Activated CD4-positive, alpha-beta memory T cell treated with anti-CD3 and anti-CD28 coated beads, Interleukin-2, amount 10 ng/mL, durations not matched to agents 7 days and 5 days (primary cell): ENCODE results near the gene MRAS. TPM values are rescaled to one million over a fixed set of nuclear protein-coding genes. Genes with fewer than 3 reads are reported as not detected.
"Not testable (repeated sequence)": the region's sequence is repeated elsewhere in the genome, so short reads cannot be mapped to it uniquely, and the experiment has no call there.

Experiments used
- CTCF ChIA-PET: fragments of 350-600 bp; sonication (Branson Sonifier 250); formaldehyde crosslinking; loops from one replicate; lab custom pipeline; 2021; ENCODE audit warnings: antibody characterized with exemption, inconsistent platforms; lab: Charles Lee
- POLR2A ChIA-PET: fragments of 350-600 bp; sonication (Branson Sonifier 250); formaldehyde crosslinking; loops from one replicate; lab custom pipeline; 2021; ENCODE audit warnings: antibody characterized with exemption; lab: Charles Lee
- DNase-seq: peaks from one replicate; pipeline ENCODE4 v3.0.0-alpha.2; 2020
- H3K27ac Mint-ChIP-seq: one replicate; pipeline ENCODE4 v1.8.0; 2021; ENCODE audit warnings: mild to moderate bottlenecking, mixed read lengths
- H3K27me3 Mint-ChIP-seq: one replicate; pipeline ENCODE4 v1.8.0; 2021; ENCODE audit warnings: mixed read lengths
- H3K36me3 Mint-ChIP-seq: one replicate; pipeline ENCODE4 v1.8.0; 2021; ENCODE audit warnings: low read depth, mixed read lengths
- H3K4me1 Mint-ChIP-seq: one replicate; pipeline ENCODE4 v1.8.0; 2021; ENCODE audit warnings: mixed read lengths
- H3K4me3 Mint-ChIP-seq: one replicate; pipeline ENCODE4 v1.8.0; 2021; ENCODE audit warnings: mild to moderate bottlenecking, mixed read lengths
- H3K9me3 Mint-ChIP-seq: one replicate; pipeline ENCODE4 v1.8.0; 2021; ENCODE audit warnings: mixed read lengths
- total RNA-seq, 2 experiments: library from RNA; stranded (reverse); gene quantifications; one replicate each; pipeline ENCODE4 v1.2.3, GENCODE V29; 2021

Gene MRAS
- total RNA-seq, 2 experiments from 2014 or later: not detected

DNA sequence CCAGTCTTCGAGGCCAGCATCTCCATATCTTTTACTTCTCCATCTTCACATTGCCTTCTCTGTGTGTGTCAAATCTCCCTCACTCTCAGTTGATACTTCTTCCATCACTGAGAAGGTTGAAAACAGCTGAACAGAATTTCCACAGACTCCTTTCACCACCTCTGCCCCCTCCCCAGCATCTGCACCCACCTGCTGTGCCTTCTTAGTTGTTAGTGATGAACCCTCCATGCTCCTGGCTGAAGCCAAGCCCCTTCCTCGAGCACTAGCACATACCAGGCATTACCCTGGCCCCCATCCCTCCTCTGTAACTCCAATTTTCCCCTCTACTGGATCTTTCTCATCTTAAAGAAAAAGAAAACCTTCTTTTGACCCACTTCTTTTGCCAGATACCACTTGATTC, 58.2 kb downstream of the MRAS start:
- Mint-ChIP-seq H3K4me1 (peaks cover 2% of the 10 kb centered on the region), H3K36me3 (no peaks in the 10 kb centered on the region), H3K27ac (no peak overlapping the region), H3K4me3 (no peak overlapping the region), H3K27me3 (peaks cover 22% of the 10 kb centered on the region), H3K9me3 (no peaks in the 10 kb centered on the region)
- POLR2A ChIA-PET: no interaction called here
- CTCF ChIA-PET: no interaction called here
- no peak for DNase-seq

DNA sequence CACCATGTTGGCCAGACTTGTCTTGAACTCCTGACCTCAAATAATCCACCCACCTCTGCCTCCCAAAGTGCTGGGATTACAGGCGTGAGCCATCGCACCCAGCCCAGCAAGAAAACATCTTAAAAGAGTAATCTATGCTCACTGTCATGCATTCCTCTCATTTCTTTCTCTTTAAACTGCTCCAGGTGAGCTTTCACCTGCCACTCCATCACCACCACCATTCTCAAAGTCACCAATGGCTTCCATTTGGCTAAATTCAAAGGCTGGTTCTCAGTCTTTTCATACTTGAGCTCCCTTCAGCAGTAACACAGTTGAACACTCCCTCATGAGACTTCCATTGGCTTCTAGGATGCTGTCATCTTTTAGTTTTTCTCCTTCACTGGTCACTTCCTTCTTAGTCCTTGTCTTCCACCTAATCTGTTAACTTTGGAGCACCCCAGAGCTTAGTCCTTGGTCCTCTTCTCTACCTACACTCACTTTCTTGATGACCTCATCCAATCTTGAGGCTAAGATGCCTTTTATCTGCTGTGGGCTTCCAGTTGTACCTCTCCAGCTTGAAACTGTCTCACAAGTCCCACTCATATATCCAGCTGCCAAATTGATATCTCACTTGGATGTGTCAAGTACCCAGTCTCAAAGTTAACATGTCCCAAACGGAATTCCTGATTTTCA, 59.0 kb downstream of the MRAS start:
- DNase-seq: no peak
- Mint-ChIP-seq H3K9me3 (no peaks in the 10 kb centered on the region), H3K4me1 (peaks cover 2% of the 10 kb centered on the region), H3K36me3 (no peaks in the 10 kb centered on the region), H3K4me3 (no peak overlapping the region), H3K27me3 (peaks cover 22% of the 10 kb centered on the region), H3K27ac (no peak overlapping the region)
- ChIA-PET POLR2A (no interaction called here), CTCF (interaction anchor here (1.6 to 2.8 kb wide), 2 partner anchors 10 to 516 kb away, joined by 4 to 13 read pairs; no protein-coding TSS in a partner anchor)

DNA sequence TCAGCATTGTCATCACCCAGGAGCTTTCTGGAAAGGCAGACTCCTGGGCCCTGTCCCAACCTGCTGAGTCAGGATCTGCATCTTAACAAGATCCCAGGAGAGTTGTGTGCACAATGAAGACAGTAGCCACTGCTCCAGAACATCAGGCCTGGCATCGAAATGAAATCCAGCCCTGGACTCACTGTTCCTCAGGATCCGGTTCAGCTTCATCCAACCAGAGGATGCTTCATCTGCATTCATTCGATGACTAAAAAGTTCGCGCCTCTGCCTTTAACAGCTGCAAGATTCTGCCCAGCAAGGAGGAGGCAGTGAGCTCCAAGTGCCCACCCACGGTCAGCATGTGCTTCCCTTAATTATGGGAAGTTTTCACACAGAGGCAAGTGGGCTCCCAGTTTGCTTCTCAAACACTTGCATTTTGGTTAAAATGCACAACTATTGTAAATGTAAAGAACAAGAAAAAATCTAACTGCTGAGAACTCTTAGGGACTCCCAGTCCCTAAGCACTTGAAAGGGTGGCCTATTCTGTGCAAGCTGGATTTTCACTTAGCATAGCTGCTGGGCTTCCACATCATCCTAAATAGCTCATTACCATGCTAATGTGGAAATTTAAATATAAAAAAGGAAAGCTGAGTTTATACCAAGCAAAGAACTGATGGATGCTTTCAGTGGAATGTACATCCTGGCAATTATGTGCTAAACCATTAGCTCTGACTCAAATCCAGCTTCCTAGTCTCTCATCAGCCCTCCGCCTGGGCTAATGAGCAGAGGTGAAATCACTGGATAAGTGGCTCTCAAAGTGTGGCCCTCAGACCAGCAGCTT, 60.6 kb downstream of the MRAS start:
- ChIA-PET CTCF (interaction anchor here (1.2 to 2.8 kb wide), 3 partner anchors 8 to 515 kb away, joined by 3 to 13 read pairs (median 4); no protein-coding TSS in a partner anchor), POLR2A (no interaction called here)
- Mint-ChIP-seq H3K27me3 (peaks cover 20% of the 10 kb centered on the region), H3K4me1 (peaks cover 2% of the 10 kb centered on the region), H3K27ac (no peak overlapping the region), H3K36me3 (no peaks in the 10 kb centered on the region), H3K9me3 (no peaks in the 10 kb centered on the region), H3K4me3 (no peak overlapping the region)
- no peak for DNase-seq

DNA sequence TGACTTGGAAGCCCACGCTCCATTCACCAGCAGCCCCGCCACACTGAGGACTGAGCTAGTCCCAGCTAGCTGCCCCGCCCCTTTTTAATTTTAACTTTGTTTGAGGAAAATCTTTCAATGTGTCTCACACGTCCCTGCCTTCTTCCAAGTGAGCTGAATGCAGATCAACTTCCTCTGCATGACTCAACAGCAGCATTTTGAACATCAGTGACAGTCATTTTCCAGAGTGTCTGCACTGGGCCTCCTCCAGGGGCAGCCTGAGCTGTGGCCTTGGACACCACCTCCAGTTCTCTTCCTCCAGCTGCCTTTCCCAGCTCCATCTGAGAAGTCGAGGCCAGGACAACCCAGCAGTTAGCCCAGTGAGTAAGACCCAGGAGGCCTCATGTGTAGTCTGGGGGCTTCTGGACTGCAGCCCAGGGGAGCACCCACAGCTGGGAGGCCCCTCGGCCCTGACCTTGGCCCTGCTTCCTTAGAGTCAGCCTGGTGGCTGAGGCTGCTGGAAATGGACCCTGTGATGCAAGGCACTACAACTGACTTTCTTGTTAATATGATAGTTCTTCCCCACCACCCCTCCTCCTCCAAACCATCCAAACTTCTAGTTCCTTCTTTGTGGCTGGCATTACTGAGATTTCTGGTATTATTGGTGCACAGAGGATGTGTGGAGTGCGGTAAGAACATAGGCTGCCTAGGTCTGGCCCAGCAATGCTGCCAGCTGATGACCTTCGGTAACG, 64.6 kb downstream of the MRAS start:
- DNase-seq: no peak
- ChIA-PET CTCF (interaction anchor here (1.4 to 1.7 kb wide), 2 partner anchors 66 to 182 kb away, joined by 5 read pairs; partner anchors contain the start of gene CEP70), POLR2A (interaction anchor here (0.8 kb wide), 1 partner anchor 100 kb away, joined by 3 read pairs; no protein-coding TSS in a partner anchor)
- Mint-ChIP-seq H3K4me1 (peaks cover 4% of the 10 kb centered on the region), H3K27ac (no peak overlapping the region), H3K4me3 (no peak overlapping the region), H3K36me3 (no peaks in the 10 kb centered on the region), H3K27me3 (peaks cover 13% of the 10 kb centered on the region), H3K9me3 (no peaks in the 10 kb centered on the region)

DNA sequence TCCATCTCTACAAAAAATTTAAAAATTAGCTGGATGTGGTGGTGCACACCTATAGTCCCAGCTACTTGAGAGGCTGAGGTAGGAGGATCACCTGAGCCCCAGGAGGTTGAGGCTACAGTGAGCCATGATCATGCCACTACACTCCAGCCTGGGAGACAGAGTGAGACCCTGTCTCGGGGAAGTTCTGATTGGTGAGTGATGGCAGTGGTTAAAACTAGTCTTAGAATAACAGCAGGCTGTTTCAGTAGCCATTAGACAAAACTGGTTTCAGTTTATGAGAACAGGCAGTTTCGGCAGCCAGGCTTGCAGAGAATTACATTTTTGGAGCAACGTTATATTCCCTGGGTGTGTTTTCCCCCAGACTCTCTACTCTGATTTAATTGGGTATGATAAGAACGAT, 67.9 kb downstream of the MRAS start:
- H3K9me3 Mint-ChIP-seq, H3K36me3 Mint-ChIP-seq, H3K4me1 Mint-ChIP-seq, H3K27ac Mint-ChIP-seq, DNase-seq, H3K4me3 Mint-ChIP-seq, POLR2A ChIA-PET: not testable (repeated sequence)
- CTCF ChIA-PET: interaction anchor here (1.5 to 2.1 kb wide), 3 partner anchors 8 to 507 kb away, joined by 4 to 13 read pairs (median 5); partner anchors contain the start of gene ESYT3
- peaks cover 15% of the 10 kb centered on the region for H3K27me3 Mint-ChIP-seq

DNA sequence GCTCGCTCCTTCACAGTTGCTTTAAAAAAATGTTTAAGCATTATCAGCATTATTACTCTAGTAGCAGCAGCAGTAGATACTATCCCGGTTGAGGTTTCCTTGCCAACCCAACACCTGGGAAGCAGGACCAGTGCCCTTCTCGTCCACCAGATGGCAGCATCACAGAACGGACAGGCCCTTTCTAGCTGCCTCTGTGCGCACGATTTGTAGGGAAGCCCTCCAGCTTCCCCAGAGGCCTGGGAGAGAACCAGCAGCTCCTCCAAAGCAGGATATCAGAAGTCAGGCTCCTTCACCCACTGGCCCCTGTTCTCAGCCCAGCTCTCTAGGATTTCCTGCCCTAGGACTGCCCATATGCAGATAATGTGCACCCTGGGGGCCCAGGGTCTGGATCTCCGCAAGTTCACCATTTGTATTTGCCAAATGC, 69.2 kb downstream of the MRAS start:
- H3K36me3 Mint-ChIP-seq: no peaks in the 10 kb centered on the region
- ChIA-PET CTCF (interaction anchor here (0.6 to 2.2 kb wide), 24 partner anchors 9 to 935 kb away, joined by 3 to 18 read pairs (median 4); partner anchors contain the start of genes CEP70 and ESYT3), POLR2A (no interaction called here)
- DNase-seq: peak; percentile 66
- no peaks in the 10 kb centered on the region for H3K9me3 Mint-ChIP-seq
- H3K4me3 Mint-ChIP-seq: no peak overlapping the region
- H3K27ac Mint-ChIP-seq: no peak overlapping the region
- H3K4me1 Mint-ChIP-seq: peaks cover 1% of the 10 kb centered on the region
- H3K27me3 Mint-ChIP-seq: peaks cover 20% of the 10 kb centered on the region

DNA sequence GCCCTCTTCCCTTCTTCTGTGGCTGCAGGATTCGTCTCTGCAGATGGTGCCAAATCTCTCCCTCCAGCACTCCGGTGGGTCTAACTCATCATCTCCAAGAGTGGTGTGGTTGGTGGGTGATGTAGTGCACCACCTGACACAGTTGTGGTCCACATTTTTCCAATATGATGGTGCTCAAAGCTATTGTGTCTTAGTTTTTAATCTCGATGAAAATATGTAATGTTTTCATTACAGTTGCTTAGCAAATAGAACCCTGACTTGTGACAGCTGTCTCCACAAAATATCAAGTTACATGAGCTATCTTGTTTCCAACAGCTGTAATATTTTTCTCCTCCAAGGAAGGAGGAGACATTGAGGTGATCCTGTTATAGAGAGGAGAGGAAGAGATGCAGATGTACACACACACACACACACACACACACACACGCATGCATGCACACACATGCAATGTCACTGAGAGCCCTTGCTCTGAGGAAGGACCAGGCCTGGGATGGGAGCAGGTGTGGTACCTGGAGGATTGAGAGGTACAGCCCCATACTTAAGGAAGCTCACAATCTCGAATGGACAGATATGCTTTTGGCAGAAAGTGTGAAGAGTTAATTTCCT, 70.3 kb downstream of the MRAS start:
- H3K27ac Mint-ChIP-seq: no peak overlapping the region
- ChIA-PET CTCF (interaction anchor here (0.6 to 2.2 kb wide), 15 partner anchors 8 to 505 kb away, joined by 3 to 18 read pairs (median 3); partner anchors contain the start of genes ARMC8 and ESYT3), POLR2A (interaction anchor here (1.5 kb wide), 1 partner anchor 16 kb away, joined by 3 read pairs; the partner anchor contains the start of gene ESYT3)
- H3K4me1 Mint-ChIP-seq: peaks cover 1% of the 10 kb centered on the region
- H3K4me3 Mint-ChIP-seq: no peak overlapping the region
- H3K36me3 Mint-ChIP-seq: no peaks in the 10 kb centered on the region
- no peak for DNase-seq
- peaks cover 20% of the 10 kb centered on the region for H3K27me3 Mint-ChIP-seq
- no peaks in the 10 kb centered on the region for H3K9me3 Mint-ChIP-seq

DNA sequence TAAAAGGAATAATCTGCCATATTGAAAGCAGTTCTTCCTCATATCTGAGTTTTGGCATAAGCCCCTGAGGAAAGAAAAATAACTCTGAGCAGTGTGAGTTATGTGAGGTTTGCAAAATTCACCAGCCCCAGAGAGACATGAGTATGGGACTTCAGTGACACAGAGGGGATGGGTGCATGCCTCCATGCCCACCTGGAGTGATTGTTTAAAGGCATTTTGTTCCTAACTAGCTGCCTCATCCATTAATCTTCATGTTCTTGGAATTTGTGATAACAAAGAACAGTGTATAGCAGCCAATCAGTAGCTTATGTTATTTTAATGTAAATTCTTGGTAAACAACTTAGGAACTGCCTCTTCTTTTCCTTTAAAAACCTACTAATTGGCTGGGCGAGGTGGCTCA, 74.9 kb downstream of the MRAS start:
- Mint-ChIP-seq H3K9me3 (no peaks in the 10 kb centered on the region), H3K4me3 (no peak overlapping the region), H3K4me1 (no peaks in the 10 kb centered on the region), H3K27me3 (peaks cover 11% of the 10 kb centered on the region), H3K27ac (no peak overlapping the region), H3K36me3 (no peaks in the 10 kb centered on the region)
- CTCF ChIA-PET: no interaction called here
- POLR2A ChIA-PET: no interaction called here
- DNase-seq: no peak

DNA sequence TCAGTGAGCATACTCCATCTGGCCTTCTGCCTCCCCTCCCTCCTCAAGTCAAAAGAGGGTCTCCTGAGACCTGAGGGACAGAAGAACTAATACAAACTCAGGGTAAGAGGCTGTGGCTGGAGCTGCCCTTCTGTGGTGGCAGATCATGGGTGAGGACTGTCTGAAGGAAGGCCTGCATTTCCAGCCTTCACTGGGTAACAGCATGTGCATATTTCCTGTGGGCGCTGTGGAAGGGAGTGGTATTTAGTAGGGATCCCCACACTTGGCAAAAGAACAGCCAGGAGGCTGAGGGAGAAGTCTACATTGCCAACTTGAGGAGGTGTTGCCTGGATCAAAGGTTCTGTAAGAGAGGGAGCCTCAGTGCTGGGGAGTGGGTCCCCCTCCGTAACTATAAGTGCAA, 75.9 kb downstream of the MRAS start:
- Mint-ChIP-seq H3K27ac (no peak overlapping the region), H3K4me3 (no peak overlapping the region), H3K9me3 (no peaks in the 10 kb centered on the region), H3K36me3 (no peaks in the 10 kb centered on the region), H3K27me3 (peaks cover 16% of the 10 kb centered on the region), H3K4me1 (no peaks in the 10 kb centered on the region)
- no peak for DNase-seq
- POLR2A ChIA-PET: no interaction called here
- CTCF ChIA-PET: no interaction called here

DNA sequence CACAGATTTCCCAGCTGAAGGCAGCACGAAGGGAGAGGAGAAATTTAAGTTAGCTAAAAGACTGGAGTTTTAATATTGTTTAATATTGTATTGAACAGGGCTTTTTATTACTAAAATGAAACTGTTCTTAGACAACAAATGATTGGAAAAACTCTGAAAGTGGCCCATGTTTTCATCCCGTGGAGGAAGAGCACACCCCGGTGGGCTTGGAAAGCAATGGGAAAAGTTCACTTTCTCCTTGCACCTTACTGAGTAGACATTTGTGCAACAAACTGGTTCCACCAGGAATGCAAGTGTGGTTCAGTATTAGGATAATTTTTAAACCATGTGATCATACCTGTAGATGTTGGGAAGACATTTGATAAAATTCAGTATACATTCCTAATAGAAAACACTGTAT, 77.8 kb downstream of the MRAS start:
- Mint-ChIP-seq H3K27me3 (peaks cover 17% of the 10 kb centered on the region), H3K36me3 (no peaks in the 10 kb centered on the region), H3K27ac (no peak overlapping the region), H3K4me3 (no peak overlapping the region), H3K9me3 (no peaks in the 10 kb centered on the region), H3K4me1 (no peaks in the 10 kb centered on the region)
- CTCF ChIA-PET: interaction anchor here (1.4 kb wide), 1 partner anchor 9 kb away, joined by 4 read pairs; no protein-coding TSS in a partner anchor
- DNase-seq: no peak
- POLR2A ChIA-PET: no interaction called here

DNA sequence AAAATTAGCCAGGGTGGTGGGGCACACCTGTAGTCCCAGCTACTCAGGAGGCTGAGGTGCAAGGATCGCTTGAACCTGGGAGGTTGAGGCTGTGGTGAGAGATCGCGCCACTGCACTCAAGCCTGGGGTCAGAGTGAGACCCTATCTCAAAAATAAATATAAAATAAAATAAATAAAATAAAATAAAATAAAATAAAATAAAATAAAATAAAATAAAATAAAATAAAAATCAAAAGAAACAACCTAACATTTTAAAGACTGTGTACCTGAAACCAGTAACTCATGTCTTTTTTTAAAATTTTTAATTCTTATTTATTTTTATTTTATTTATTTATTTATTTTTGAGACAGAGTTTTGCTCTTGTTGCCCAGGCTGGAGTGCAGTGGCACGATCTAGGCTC, 78.4 kb downstream of the MRAS start:
- H3K4me3 Mint-ChIP-seq, DNase-seq, H3K27ac Mint-ChIP-seq, POLR2A ChIA-PET, H3K4me1 Mint-ChIP-seq, H3K36me3 Mint-ChIP-seq, H3K9me3 Mint-ChIP-seq: not testable (repeated sequence)
- H3K27me3 Mint-ChIP-seq: peaks cover 17% of the 10 kb centered on the region
- CTCF ChIA-PET: interaction anchor here (1.4 kb wide), 1 partner anchor 9 kb away, joined by 4 read pairs; no protein-coding TSS in a partner anchor

DNA sequence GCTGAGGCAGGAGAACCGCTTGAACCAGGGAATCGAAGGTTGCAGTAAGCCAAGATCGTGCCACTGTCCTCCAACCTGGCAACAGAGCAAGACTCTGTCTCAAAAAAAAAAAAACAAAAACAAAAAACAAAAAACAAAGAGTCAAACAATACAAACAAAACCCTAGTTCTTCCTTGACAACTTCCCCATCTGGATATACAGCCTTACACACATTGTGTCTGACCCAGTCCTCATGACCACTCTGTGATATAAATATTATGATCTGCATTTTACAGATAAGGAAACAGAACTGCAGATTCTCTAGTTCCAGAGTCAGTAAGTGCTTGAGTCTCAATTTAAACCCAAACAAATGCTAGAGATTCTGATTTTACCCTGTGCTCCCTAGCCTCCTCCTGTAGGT, 81.3 kb downstream of the MRAS start:
- H3K4me1 Mint-ChIP-seq: peaks cover 10% of the 10 kb centered on the region

More for the DNA sequence above, 81.3 kb downstream of the MRAS start:
- Mint-ChIP-seq H3K4me3 (no peak overlapping the region), H3K27ac (no peak overlapping the region), H3K36me3 (no peaks in the 10 kb centered on the region), H3K9me3 (no peaks in the 10 kb centered on the region), H3K27me3 (peaks cover 35% of the 10 kb centered on the region)
- CTCF ChIA-PET: interaction anchor here (2.4 kb wide), 1 partner anchor 12 kb away, joined by 11 read pairs; no protein-coding TSS in a partner anchor
- DNase-seq: no peak
- POLR2A ChIA-PET: no interaction called here
